Spleen (tissue), 11 donors: ENCODE results near the gene SLCO2B1. TPM values are rescaled to one million over a fixed set of nuclear protein-coding genes. Genes with fewer than 3 reads are reported as not detected.
A peak's percentile ranks its signal among the peaks of the same experiment; 100 is the strongest.

ENCODE experiments used
- DNase-seq: peaks from one replicate; pipeline ENCODE4 v3.0.0-alpha.2; 2020
- H3K27ac ChIP-seq, 8 donors: fragments of 200-600 bp; sonication (generic) in 7 of 8; 1 replicate in 4 of 8; 2 replicates in 4 of 8; pipeline versions ENCODE4 v1.5.0 to v1.8.0; 2016 to 2021; ENCODE audit warnings: inconsistent platforms in 4 of 8, mild to moderate bottlenecking in 4 of 8, moderate library complexity in 1 of 8
- H3K27me3 ChIP-seq, 7 donors: fragments of 200-600 bp; sonication (generic) in 6 of 7; replicated peaks in 1 of 7; 1 replicate in 4 of 7; 2 replicates in 3 of 7; pipeline versions ENCODE4 v1.5.0 to v1.8.0; 2016 to 2021; ENCODE audit warnings: inconsistent platforms in 3 of 7, mild to moderate bottlenecking in 1 of 7
- H3K36me3 ChIP-seq, 6 donors: fragments of 200-600 bp; sonication (generic) in 5 of 6; 1 replicate in 4 of 6; 2 replicates in 2 of 6; pipeline versions ENCODE4 v1.5.0 to v1.8.0; 2016 to 2021; ENCODE audit warnings: inconsistent platforms in 2 of 6
- H3K4me1 ChIP-seq, 6 donors: fragments of 200-600 bp; sonication (generic) in 5 of 6; 1 replicate in 3 of 6; 2 replicates in 3 of 6; pipeline versions ENCODE4 v1.5.0 to v1.8.0; 2016 to 2021; ENCODE audit warnings: inconsistent platforms in 3 of 6
- H3K4me3 ChIP-seq, 8 donors: fragments of 200-600 bp; sonication (generic) in 7 of 8; 1 replicate in 4 of 8; 2 replicates in 4 of 8; pipeline versions ENCODE4 v1.5.0 to v1.8.0; 2016 to 2021; ENCODE audit warnings: inconsistent platforms in 4 of 8, mild to moderate bottlenecking in 4 of 8, moderate library complexity in 2 of 8
- H3K9me3 ChIP-seq, 8 donors: fragments of 200-600 bp; sonication (generic) in 7 of 8; 1 replicate in 4 of 8; 2 replicates in 4 of 8; pipeline versions ENCODE4 v1.5.0 to v1.8.0; 2016 to 2021; ENCODE audit warnings: inconsistent platforms in 4 of 8
- POLR2A ChIP-seq, 3 donors: fragments of 450-650 bp; IDR thresholded peaks; one replicate each; pipeline ENCODE4 v1.5.1; 2017; ENCODE audit warnings: antibody characterized with exemption in 3 of 3, mild to moderate bottlenecking in 1 of 3
- POLR2AphosphoS5 ChIP-seq, 3 donors: sonication (generic); formaldehyde crosslinking; IDR thresholded peaks; one replicate each; pipeline ENCODE4 v1.5.1; 2017; ENCODE audit warnings: antibody characterized with exemption in 3 of 3
- WGBS, 5 donors: extraction: QIAGEN DNeasy Blood & Tissue Kit in 3 of 5; methylation state at CpG; one replicate each; pipeline versions ENCODE4 v1.1.5 to v1.1.7; 2013 to 2018; 5-methylcytosine and 5-hydroxymethylcytosine counted together
- intact Hi-C: fragments of 100-400 bp; cut with DNase I; formaldehyde crosslinking; loops from one replicate; pipeline ENCODE4 v1.15.0; 2023; ENCODE audit warnings: low total_unique reads
- polyA plus RNA-seq, 3 donors: library from polyadenylated mRNA; stranded (reverse); fragments of 200-250 nt; gene quantifications; one replicate each; pipeline ENCODE4 v1.2.1, GENCODE V29; 2013
- total RNA-seq, 7 donors: library from RNA; depleted of rRNA in 3 of 7; stranded (reverse); fragments of >200 nt in 3 of 7; fragmentation: NEBNext Ultra II Directional in 4 of 7; extraction: Animal tissue kit (Norgen Biotek cat#: 25700) in 4 of 7; gene quantifications; one replicate each; pipeline versions ENCODE4 v1.1.0 to v1.2.1, GENCODE V29; 2016 to 2021
- TF ChIP-seq, protein P1 (sequence below), 11 experiments: fragments of 200-600 bp in 7 of 11; fragments of 450-650 bp in 4 of 11; sonication (generic) in 4 of 11; IDR thresholded peaks in 8 of 11; conservative IDR thresholded peaks in 3 of 11; 1 replicate in 7 of 11; 2 replicates in 4 of 11; pipeline versions ENCODE4 v1.4.0 to v1.8.0; 2016 to 2021; ENCODE audit warnings: antibody characterized with exemption in 11 of 11, inconsistent platforms in 4 of 11, mild to moderate bottlenecking in 1 of 11
- donor health status: healthy with polysubstance abuse.
- donor health status: DM: no; HTN: no; CAD: no; lungs with moderate emphysema.
- donor health status: DM: no; HTN: no; CAD: no.
- donor health status: Bipolar disorder and iron deficiency.
- donor health status: healthy.
- donor health status: DM: no; HTN: no; CAD: no.
- donor health status: DM: yes; HTN: yes; CAD: no.

Gene SLCO2B1
- total and polyA plus RNA-seq, 10 donors, result 10.2 to 307 (median 132) TPM

DNA sequence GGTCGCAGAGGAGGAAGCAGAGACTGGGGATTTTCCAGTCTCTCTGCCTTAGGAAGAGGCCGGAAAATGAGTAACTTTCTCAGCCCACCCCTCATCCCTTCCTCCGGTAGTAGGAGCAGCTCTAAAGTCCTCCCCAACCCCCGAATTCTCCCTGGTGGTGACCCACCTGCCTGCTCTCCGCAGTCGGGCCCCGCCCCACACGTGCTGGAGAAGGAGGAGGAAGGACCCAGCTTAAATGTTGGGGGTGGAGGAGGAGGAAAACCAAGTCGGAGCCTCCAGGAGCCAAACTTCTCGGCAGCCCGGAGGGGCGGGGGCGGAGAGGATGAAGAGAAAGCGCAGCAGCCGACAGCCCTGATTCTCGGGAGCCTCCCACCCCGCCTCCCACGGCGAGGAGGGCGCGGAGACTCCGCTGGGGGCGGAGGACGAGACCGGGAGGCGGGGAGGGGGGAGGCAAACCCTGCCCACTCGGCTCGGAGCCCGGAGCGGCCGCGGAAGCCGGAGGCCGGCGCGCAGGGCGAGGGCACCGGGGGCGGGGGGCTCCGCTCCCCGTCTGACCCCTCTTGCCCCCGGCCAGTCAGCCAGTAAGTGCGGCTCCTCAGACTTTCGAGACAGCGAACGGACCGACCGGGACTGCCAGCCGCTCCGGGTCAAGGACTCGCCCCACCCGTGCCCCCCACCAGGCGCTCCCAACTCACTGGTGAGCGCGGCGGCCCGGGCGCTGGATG, 89.6 kb downstream of the SLCO2B1 start, which contains the start of gene TPBGL:
TPBGL (plus strand) TSS at position 464 of the 725 bp plus-strand sequence. CDS start 276 bp downstream, outside the sequence.
- Histone ChIP-seq H3K36me3 (no peaks in the 10 kb centered on the region), H3K27me3 (peaks cover 2 to 96% (median 50%) of the 10 kb centered on the region in 7 donors), H3K9me3 (no peaks in the 10 kb centered on the region), H3K4me3 (peak within 1 kb of the TSS; percentile 6 to 84 (median 46)), H3K27ac (peak within 1 kb of the TSS in 4 of 8 donors; percentile 17 to 50 (median 29)), H3K4me1 (peaks cover 0 to 25% (median 17%) of the 10 kb centered on the region in 6 donors)
- WGBS, 5 donors, result 2 to 10% (median 4%) methylated on average over 23 to 58 of the region's 58 CpGs
- TF ChIP-seq POLR2A (IDR thresholded peaks at IDR 0.05) (no peak), POLR2AphosphoS5 (IDR thresholded peaks at IDR 0.05) (peak in 1 of 3 donors; percentile 47)
- DNase-seq, result peak; percentile 76
- intact Hi-C loops, result loop anchor here (5.0 to 10.0 kb wide), 2 partner anchors 98 to 306 kb away; no protein-coding TSS in a partner anchor

DNA sequence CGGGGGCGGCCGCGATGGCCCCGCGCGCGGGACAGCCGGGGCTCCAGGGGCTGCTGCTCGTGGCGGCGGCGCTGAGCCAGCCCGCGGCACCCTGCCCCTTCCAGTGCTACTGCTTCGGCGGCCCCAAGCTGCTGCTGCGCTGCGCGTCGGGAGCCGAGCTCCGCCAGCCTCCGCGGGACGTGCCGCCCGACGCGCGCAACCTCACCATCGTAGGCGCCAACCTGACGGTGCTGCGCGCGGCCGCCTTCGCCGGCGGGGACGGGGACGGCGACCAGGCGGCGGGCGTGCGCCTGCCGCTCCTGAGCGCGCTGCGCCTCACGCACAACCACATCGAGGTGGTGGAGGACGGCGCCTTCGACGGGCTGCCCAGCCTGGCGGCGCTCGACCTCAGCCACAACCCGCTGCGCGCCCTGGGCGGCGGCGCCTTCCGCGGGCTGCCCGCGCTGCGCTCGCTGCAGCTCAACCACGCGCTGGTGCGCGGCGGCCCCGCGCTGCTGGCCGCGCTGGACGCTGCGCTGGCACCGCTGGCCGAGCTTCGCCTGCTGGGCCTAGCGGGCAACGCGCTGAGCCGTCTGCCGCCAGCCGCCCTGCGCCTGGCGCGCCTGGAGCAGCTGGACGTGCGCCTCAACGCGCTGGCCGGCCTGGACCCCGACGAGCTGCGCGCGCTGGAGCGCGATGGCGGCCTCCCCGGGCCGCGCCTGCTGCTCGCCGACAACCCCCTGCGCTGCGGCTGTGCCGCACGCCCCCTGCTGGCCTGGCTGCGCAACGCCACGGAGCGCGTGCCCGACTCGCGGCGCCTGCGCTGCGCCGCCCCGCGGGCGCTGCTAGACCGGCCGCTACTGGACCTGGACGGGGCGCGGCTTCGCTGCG, 90.4 kb downstream of the SLCO2B1 start:
- peak; percentile 97 for DNase-seq
- H3K36me3 ChIP-seq, result no peaks in the 10 kb centered on the region
- TF ChIP-seq POLR2AphosphoS5 (IDR thresholded peaks at IDR 0.05), result peak in 2 of 3 donors; percentile 49 to 50
- TF ChIP-seq, protein P1, sequence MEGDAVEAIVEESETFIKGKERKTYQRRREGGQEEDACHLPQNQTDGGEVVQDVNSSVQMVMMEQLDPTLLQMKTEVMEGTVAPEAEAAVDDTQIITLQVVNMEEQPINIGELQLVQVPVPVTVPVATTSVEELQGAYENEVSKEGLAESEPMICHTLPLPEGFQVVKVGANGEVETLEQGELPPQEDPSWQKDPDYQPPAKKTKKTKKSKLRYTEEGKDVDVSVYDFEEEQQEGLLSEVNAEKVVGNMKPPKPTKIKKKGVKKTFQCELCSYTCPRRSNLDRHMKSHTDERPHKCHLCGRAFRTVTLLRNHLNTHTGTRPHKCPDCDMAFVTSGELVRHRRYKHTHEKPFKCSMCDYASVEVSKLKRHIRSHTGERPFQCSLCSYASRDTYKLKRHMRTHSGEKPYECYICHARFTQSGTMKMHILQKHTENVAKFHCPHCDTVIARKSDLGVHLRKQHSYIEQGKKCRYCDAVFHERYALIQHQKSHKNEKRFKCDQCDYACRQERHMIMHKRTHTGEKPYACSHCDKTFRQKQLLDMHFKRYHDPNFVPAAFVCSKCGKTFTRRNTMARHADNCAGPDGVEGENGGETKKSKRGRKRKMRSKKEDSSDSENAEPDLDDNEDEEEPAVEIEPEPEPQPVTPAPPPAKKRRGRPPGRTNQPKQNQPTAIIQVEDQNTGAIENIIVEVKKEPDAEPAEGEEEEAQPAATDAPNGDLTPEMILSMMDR (IDR thresholded peaks at IDR 0.05 in 8 of 11, conservative IDR thresholded peaks at IDR 0.05 in 3 of 11), result peak in 8 of 11 experiments; percentile 24 to 98 (median 94)
- no peak for TF ChIP-seq POLR2A (IDR thresholded peaks at IDR 0.05)
- 0 to 5% (median 1%) methylated on average over 32 to 140 of the region's 140 CpGs for WGBS, 5 donors
- peaks cover 2 to 90% (median 50%) of the 10 kb centered on the region in 7 donors for H3K27me3 ChIP-seq
- peak overlapping the region; percentile 6 to 84 (median 46) for H3K4me3 ChIP-seq
- no peaks in the 10 kb centered on the region for H3K9me3 ChIP-seq
- H3K4me1 ChIP-seq, result peaks cover 0 to 25% (median 17%) of the 10 kb centered on the region in 6 donors
- peak overlapping the region in 4 of 8 donors; percentile 17 to 50 (median 29) for H3K27ac ChIP-seq
- intact Hi-C loops, result loop anchor here (5.0 to 10.0 kb wide), 2 partner anchors 99 to 306 kb away; no protein-coding TSS in a partner anchor

DNA sequence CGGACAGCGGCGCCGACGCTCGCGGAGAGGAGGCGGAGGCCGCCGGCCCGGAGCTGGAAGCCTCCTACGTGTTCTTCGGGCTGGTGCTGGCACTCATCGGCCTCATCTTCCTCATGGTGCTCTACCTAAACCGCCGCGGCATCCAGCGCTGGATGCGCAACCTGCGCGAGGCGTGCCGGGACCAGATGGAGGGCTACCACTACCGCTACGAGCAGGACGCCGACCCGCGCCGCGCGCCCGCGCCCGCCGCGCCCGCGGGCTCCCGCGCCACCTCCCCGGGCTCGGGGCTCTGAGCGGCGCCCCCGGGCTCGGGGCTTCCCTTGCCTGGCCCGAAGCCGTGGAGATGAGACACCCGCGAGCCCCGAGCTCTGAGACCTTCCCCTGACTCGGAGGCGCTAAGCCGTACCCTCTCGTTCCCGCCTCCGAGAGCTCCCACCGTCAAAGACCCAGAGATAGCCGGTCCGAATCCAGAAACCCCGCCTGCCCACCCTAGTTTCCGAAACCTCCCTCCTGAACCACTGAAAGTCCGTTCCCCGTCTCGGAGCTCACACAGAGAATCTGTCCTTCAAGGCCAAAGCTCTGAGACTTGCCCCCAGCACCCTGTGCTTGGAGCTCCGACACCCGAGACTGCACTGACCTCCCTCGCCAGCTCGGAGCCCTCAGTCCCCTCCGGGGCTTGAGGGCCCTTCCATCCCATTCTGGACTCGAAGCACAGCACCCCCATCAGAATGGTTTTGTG, 91.2 kb downstream of the SLCO2B1 start:
- peaks cover 2 to 85% (median 47%) of the 10 kb centered on the region in 7 donors for H3K27me3 ChIP-seq
- 7 to 18% (median 10%) methylated on average over 33 to 72 of the region's 72 CpGs for WGBS, 5 donors
- TF ChIP-seq, protein P1 (IDR thresholded peaks at IDR 0.05 in 8 of 11, conservative IDR thresholded peaks at IDR 0.05 in 3 of 11), result peak in 5 of 11 experiments; percentile 1 to 52 (median 14)
- TF ChIP-seq POLR2A (IDR thresholded peaks at IDR 0.05) (no peak), POLR2AphosphoS5 (IDR thresholded peaks at IDR 0.05) (no peak)

More for the DNA sequence above, 91.2 kb downstream of the SLCO2B1 start:
- Histone ChIP-seq H3K9me3 (no peaks in the 10 kb centered on the region), H3K36me3 (no peaks in the 10 kb centered on the region), H3K27ac (peak overlapping the region in 2 of 8 donors; percentile 23 to 35), H3K4me1 (peaks cover 0 to 25% (median 17%) of the 10 kb centered on the region in 6 donors), H3K4me3 (peak overlapping the region in 7 of 8 donors; percentile 44 to 84 (median 47))
- intact Hi-C loops, result loop anchor here (5.0 to 10.0 kb wide), 2 partner anchors 100 to 307 kb away; no protein-coding TSS in a partner anchor
- no peak for DNase-seq
